Lower leg skin (tissue), 3 donors: Measurements from ENCODE around the gene DNAAF1.

Source experiments
- CTCF ChIP-seq, 3 donors: fragments of 450-650 bp; IDR thresholded peaks; one replicate each; pipeline ENCODE4 v1.5.1; 2016; ENCODE audit warnings: antibody characterized with exemption in 3 of 3, mild to moderate bottlenecking in 3 of 3, moderate library complexity in 2 of 3
- POLR2A ChIP-seq, 2 donors: fragments of 450-650 bp; IDR thresholded peaks; one replicate each; pipeline ENCODE4 v1.6.1; 2016 to 2017; ENCODE audit warnings: antibody characterized with exemption in 2 of 2, mild to moderate bottlenecking in 1 of 2, moderate library complexity in 1 of 2

- no peak for TF ChIP-seq CTCF (IDR thresholded peaks at IDR 0.05)
- TF ChIP-seq POLR2A (IDR thresholded peaks at IDR 0.05): no peak
These were observed 20.6 kb downstream of the DNAAF1 start for GRCh38 chr16:84165746-84166145.
